GM12801 (cell line): ENCODE results near the gene PIP4K2A.

Source experiments
- TF ChIP-seq, protein P1 (sequence below): IDR thresholded peaks from one replicate; pipeline ENCODE4 v1.5.1; 2011; ENCODE audit warnings: control low read depth; ENCODE audit not compliant: insufficient read length; ENCODE audit errors: extremely low read depth

The PIP4K2A gene

DNA sequence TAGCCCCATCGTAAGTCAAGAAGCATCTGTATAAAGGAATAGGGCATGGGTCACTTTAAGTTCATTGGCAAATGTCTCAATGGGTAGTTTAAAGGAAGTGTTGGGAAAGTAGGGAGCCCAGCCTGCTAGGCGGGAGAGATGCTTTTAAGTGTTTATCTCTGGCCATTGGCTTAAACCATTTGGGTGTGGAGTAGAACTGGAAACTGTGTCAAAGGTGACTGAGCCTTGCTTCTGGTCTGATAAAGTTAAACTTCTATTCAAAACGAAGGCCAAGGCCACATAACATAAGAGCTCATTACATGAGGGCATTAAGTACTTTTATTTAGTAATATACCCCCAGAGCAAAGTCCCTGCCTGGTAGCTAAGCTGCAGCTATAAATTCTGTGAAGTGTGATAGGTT is 220.4 kb downstream of the PIP4K2A start:
- TF ChIP-seq, protein P1, sequence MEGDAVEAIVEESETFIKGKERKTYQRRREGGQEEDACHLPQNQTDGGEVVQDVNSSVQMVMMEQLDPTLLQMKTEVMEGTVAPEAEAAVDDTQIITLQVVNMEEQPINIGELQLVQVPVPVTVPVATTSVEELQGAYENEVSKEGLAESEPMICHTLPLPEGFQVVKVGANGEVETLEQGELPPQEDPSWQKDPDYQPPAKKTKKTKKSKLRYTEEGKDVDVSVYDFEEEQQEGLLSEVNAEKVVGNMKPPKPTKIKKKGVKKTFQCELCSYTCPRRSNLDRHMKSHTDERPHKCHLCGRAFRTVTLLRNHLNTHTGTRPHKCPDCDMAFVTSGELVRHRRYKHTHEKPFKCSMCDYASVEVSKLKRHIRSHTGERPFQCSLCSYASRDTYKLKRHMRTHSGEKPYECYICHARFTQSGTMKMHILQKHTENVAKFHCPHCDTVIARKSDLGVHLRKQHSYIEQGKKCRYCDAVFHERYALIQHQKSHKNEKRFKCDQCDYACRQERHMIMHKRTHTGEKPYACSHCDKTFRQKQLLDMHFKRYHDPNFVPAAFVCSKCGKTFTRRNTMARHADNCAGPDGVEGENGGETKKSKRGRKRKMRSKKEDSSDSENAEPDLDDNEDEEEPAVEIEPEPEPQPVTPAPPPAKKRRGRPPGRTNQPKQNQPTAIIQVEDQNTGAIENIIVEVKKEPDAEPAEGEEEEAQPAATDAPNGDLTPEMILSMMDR: no peak

DNA sequence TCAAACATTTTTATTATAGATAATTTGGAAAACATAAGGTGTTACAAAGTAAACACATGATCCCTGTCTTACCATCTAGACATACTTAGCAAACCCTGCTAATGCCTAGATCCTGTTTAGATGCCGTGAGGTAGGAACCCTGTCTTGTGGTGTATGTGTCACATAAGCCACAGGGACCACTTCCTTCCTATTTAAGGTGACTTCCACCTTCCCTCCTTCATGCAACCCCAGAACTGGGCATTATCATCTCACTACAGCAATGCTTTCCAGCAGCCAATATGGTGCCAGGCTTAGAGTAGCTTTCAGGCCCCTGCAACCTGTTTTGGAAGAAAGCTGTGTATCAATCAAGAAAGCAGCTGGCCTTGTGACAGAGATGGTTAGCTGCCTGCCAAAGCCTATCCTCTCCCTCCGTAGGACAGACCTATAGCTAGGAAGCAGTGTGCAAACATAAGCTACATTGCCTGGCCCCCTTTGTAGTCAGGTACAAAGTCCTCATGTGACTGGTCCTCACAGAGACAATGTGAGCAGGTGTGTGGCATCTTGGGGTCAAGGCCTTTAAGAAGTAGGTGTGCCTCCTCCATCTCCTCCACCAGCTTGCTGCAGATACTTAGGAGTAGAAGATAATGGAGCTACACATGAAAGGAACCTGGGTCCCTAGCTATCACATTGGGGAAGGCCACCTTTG is 222.3 kb downstream of the PIP4K2A start:
- TF ChIP-seq, protein P1: no peak

DNA sequence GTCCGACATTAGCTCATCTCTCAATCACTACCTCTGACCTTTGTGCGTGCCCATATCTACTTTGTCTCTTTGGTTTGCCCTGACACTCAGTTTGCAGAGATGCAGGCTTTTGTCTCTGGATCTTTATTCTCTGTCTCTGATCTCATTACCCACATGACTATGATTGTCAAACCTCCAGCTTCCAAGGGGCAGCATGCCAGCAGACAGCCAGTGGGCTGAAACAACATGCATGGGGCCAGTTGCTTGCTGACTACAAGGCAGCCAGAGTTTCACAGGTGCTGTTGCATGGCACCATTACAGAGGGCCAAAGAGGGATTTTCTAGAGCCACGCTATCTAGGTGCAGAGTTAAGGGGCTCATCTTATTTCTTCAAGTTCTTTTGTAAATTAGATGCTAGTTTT is 222.9 kb downstream of the PIP4K2A start:
- TF ChIP-seq, protein P1: no peak

DNA sequence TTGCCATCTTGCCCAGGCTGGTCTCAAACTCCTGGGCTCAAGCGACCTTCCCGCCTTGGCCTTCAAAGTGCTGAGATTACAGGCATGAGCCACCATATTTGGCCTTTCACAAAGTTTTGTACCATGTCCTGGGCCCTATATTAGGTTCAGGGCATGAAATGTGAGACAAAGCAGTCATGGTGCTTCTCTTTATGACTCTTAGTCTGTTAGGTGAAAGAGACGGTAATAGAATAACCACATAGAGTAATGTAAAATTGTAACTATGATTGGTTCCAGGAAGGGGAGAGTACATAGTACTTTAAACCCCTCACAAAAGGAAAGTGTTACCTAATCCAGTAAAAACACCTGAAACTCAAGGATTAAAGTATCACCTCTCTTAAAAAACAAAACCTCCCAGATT is 224.4 kb downstream of the PIP4K2A start:
- TF ChIP-seq, protein P1: no peak

DNA sequence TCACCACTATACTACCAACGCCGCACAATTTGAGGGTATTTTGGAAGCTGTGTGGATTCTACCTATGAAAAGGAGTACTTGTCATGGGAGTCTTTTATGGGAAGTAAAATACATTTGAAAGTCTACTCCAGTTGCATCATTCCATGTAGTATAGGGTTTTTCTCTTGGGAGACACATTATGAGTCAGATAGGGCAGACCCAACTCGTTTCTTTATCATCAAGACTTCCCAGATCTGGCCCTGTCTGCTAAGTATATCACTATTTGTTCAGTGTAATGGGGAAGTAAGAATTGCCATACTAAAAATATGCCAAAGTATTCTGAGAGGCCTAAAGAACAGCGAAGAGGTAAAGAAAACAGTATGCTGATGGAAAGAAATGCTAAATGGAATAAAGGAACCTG is 224.9 kb downstream of the PIP4K2A start:
- TF ChIP-seq, protein P1: no peak

DNA sequence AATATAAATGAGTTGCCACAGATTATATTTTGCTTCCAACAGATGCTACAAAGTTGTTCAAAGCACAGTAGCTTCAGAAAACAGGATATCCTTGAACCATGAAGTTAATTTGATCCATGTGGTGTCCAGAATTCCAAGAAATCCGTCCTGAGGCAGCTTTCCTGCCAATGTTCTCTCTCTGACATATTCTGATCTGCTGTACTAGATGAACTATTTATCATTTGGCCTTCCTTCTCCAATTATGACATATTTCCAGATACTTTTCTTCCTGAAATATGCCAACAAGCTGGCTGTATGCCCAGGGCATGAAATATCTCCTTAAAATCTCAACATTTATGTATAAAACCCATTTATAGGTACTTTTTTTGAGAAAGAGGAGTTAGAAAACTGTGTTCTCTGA is 227.9 kb downstream of the PIP4K2A start:
- TF ChIP-seq, protein P1: no peak
